Activated T-cell treated with anti-CD3 and anti-CD28 coated beads, Interleukin-2, amount 50 U/mL, for 4 hours (primary cell): ENCODE data around the gene OPN3. TPM values are rescaled to one million over a fixed set of nuclear protein-coding genes. Genes with fewer than 3 reads are reported as not detected.
A peak's percentile ranks its signal among the peaks of the same experiment; 100 is the strongest.
"Not testable (repeated sequence)": the region's sequence is repeated elsewhere in the genome, so short reads cannot be mapped to it uniquely, and the experiment has no call there.

Experiments used
- ATAC-seq, 2 donors: fragments of 200-7000 bp; cut with Tn5 transposase; one replicate each; pipeline ENCODE4 v1.10.0; 2021
- DNase-seq: peaks from one replicate; pipeline ENCODE4 v3.0.0-alpha.2; 2020
- H3K27me3 Mint-ChIP-seq: one replicate; pipeline ENCODE4 v1.8.0; 2021; ENCODE audit warnings: low read depth, mixed read lengths
- H3K36me3 Mint-ChIP-seq: one replicate; pipeline ENCODE4 v1.8.0; 2022; ENCODE audit warnings: mixed read lengths; ENCODE audit not compliant: insufficient read depth
- H3K4me1 Mint-ChIP-seq: one replicate; pipeline ENCODE4 v1.8.0; 2021; ENCODE audit warnings: low read depth, mixed read lengths
- H3K4me3 Mint-ChIP-seq: one replicate; pipeline ENCODE4 v1.8.0; 2021; ENCODE audit warnings: mild to moderate bottlenecking, moderate library complexity, mixed read lengths
- H3K9me3 Mint-ChIP-seq: one replicate; pipeline ENCODE4 v1.8.0; 2021; ENCODE audit warnings: mixed read lengths
- total RNA-seq, 3 donors: library from RNA; stranded (reverse); gene quantifications; one replicate each; pipeline ENCODE4 v1.2.1, GENCODE V29; 2021

The OPN3 gene, protein sequence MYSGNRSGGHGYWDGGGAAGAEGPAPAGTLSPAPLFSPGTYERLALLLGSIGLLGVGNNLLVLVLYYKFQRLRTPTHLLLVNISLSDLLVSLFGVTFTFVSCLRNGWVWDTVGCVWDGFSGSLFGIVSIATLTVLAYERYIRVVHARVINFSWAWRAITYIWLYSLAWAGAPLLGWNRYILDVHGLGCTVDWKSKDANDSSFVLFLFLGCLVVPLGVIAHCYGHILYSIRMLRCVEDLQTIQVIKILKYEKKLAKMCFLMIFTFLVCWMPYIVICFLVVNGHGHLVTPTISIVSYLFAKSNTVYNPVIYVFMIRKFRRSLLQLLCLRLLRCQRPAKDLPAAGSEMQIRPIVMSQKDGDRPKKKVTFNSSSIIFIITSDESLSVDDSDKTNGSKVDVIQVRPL
- 1 to 10 TPM; 6.2 to 8.5 (median 6.9) TPM for total RNA-seq

GRCh38 chr1:241640149-241640866 is at the start of gene OPN3, which contains the start of gene CHML:
Gene OPN3, minus strand, starts transcription at chr1:241640369. Its CDS starts 115 bp downstream, at chr1:241640254.
Gene CHML, minus strand, starts transcription at chr1:241640369. Its CDS starts 4,603 bp downstream, at chr1:241635766.
- Mint-ChIP-seq H3K36me3 (peaks cover 6% of the 10 kb centered on the region), H3K27me3 (no peaks in the 10 kb centered on the region), H3K9me3 (peaks cover 8% of the 10 kb centered on the region), H3K4me3 (peak within 1 kb of the TSS; percentile 90), H3K4me1 (peaks cover 36% of the 10 kb centered on the region)
- peak; percentile 90 for DNase-seq
- peak; percentile 97 to 98 for ATAC-seq

DNA sequence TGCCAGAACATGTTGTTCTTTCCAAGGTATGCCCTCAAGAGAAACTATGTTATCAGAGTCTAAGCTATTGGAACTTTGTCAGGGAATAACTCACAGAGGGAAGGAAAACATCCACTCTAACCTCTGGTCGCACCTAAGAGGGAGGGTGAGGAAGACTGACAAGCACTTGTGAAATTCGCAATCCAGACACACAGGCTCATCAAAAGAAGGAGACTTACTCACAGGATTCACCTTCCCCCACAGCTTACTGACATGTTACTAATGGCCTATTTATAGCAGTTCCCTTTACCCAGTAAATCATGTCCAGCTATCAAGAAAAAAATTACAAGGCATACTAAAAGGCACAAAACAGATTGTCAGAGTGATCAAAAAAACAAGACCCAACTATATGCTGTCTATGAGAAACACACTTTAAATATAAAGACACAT is 48.8 kb upstream of the OPN3 start:
- peaks cover 2% of the 10 kb centered on the region for H3K4me1 Mint-ChIP-seq
- DNase-seq (no peak), ATAC-seq (no peak)
- no peaks in the 10 kb centered on the region for H3K27me3 Mint-ChIP-seq
- H3K4me3 Mint-ChIP-seq = no peak overlapping the region
- H3K9me3 Mint-ChIP-seq = no peaks in the 10 kb centered on the region
- H3K36me3 Mint-ChIP-seq = no peaks in the 10 kb centered on the region

GRCh38 chr1:241684108-241684507 is 43.9 kb upstream of the OPN3 start:
- Mint-ChIP-seq H3K9me3 (no peaks in the 10 kb centered on the region), H3K4me3 (no peak overlapping the region), H3K27me3 (peaks cover 10% of the 10 kb centered on the region), H3K4me1 (peaks cover 2% of the 10 kb centered on the region), H3K36me3 (peaks cover 2% of the 10 kb centered on the region)
- no peak for ATAC-seq
- no peak for DNase-seq

GRCh38 chr1:241682921-241683320 is 42.8 kb upstream of the OPN3 start:
- H3K36me3 Mint-ChIP-seq = peaks cover 2% of the 10 kb centered on the region
- no peaks in the 10 kb centered on the region for H3K9me3 Mint-ChIP-seq
- peaks cover 3% of the 10 kb centered on the region for H3K4me1 Mint-ChIP-seq
- no peak for ATAC-seq
- H3K4me3 Mint-ChIP-seq = no peak overlapping the region
- peaks cover 10% of the 10 kb centered on the region for H3K27me3 Mint-ChIP-seq
- no peak for DNase-seq

GRCh38 chr1:241681861-241682448 is 41.8 kb upstream of the OPN3 start:
- not testable (repeated sequence) for ATAC-seq, H3K4me3 Mint-ChIP-seq, H3K9me3 Mint-ChIP-seq, DNase-seq, H3K36me3 Mint-ChIP-seq
- peaks cover 10% of the 10 kb centered on the region for H3K27me3 Mint-ChIP-seq
- H3K4me1 Mint-ChIP-seq = peaks cover 10% of the 10 kb centered on the region

DNA sequence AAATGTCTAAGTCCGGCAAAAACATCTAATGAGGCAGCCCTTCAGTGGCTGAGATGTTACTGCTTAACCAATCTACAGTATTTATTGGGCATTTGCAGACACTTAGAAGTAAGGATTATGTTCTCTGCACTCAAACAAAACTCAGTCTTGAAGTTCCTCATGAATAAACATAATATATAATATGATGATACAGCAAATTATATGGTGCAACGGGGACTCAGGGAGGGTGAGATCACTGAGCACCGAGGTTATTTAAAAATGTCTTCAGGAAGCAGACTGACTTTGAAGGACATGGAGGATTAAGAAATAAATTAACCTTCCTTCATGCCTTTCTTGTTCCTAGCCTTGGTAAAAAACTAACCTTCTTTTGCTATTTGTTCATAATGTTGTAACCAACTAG is 39.8 kb upstream of the OPN3 start:
- no peak for DNase-seq
- peaks cover 2% of the 10 kb centered on the region for H3K36me3 Mint-ChIP-seq
- ATAC-seq = no peak
- peaks cover 19% of the 10 kb centered on the region for H3K4me1 Mint-ChIP-seq
- no peaks in the 10 kb centered on the region for H3K9me3 Mint-ChIP-seq
- peaks cover 10% of the 10 kb centered on the region for H3K27me3 Mint-ChIP-seq
- no peak overlapping the region for H3K4me3 Mint-ChIP-seq

DNA sequence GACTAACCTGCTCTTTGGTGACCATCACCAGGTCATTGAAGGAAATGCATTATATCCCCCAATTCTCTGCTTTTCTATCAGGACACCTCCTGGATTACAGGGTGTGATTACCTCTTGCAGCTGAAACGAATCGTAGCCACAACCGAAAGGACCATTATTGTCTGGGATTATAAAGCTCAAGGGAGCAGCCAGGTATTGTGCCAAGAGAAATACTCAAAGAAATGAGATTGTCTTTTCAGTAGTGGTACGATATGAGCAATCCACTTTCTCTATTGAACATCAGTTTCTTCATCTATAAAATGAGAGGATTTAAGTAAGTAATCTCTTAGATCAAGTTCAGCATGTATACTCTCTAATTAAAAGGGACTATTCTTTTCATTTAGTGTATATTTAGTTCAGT is 39.2 kb upstream of the OPN3 start:
- Mint-ChIP-seq H3K9me3 (no peaks in the 10 kb centered on the region), H3K4me1 (peaks cover 19% of the 10 kb centered on the region), H3K4me3 (no peak overlapping the region), H3K27me3 (peaks cover 10% of the 10 kb centered on the region), H3K36me3 (peaks cover 2% of the 10 kb centered on the region)
- ATAC-seq = no peak
- no peak for DNase-seq

DNA sequence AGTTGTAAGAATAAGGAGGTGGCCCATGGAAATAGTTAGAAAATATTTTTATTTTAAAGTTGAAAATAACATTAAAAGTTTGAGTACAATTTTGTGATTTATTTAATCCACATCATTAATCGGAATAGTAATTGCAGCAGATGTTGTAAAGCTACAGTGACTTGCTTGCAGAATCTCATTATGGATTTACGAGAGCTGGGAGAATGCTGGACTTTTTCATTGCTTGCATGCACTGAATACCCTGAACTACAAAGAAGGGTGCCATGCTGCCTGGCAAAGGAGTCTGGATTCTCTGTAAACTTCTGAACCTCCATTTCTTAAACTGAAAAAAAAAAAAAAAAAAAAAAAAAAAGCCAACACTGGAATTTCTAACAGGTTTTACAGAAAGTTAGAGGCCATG is 38.4 kb upstream of the OPN3 start:
- DNase-seq (no peak), ATAC-seq (no peak)
- Mint-ChIP-seq H3K36me3 (peaks cover 2% of the 10 kb centered on the region), H3K27me3 (peaks cover 10% of the 10 kb centered on the region), H3K4me1 (peaks cover 19% of the 10 kb centered on the region), H3K9me3 (no peaks in the 10 kb centered on the region), H3K4me3 (no peak overlapping the region)

- Mint-ChIP-seq H3K36me3 (peaks cover 2% of the 10 kb centered on the region), H3K4me3 (peak overlapping the region; percentile 53)
- ATAC-seq = peak; percentile 97 to 98
These were observed 37.0 kb upstream of the OPN3 start for GRCh38 chr1:241677201-241677600.

DNA sequence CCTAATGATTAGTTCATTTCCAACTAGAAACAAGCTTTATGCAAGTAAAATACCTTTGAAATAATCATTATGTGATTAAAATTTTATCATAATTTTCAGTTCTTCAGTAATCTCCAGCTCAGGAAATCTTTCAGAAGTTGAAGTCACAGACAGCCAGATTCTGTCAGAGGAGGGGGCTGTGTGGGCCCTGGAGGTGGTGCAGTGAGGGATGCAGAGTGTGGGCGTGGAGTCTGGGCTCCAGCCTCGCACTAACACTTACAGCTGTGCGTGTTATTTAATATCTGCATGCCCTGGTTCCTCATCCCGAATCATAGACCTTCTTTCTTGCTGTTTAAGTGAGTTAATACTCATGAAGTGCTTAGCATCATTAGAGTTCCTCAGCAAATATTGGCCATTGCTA is 35.8 kb upstream of the OPN3 start:
- H3K36me3 Mint-ChIP-seq = peaks cover 2% of the 10 kb centered on the region
- H3K27me3 Mint-ChIP-seq = peaks cover 11% of the 10 kb centered on the region
- H3K9me3 Mint-ChIP-seq = no peaks in the 10 kb centered on the region
- no peak overlapping the region for H3K4me3 Mint-ChIP-seq
- DNase-seq (peak; percentile 7), ATAC-seq (no peak)
- H3K4me1 Mint-ChIP-seq = peaks cover 24% of the 10 kb centered on the region

More at GRCh38 chr1:241677201-241677600, 37.0 kb upstream of the OPN3 start:
- H3K9me3 Mint-ChIP-seq = no peaks in the 10 kb centered on the region
- H3K4me1 Mint-ChIP-seq = peaks cover 19% of the 10 kb centered on the region
- peaks cover 10% of the 10 kb centered on the region for H3K27me3 Mint-ChIP-seq
- peak; percentile 8 for DNase-seq

DNA sequence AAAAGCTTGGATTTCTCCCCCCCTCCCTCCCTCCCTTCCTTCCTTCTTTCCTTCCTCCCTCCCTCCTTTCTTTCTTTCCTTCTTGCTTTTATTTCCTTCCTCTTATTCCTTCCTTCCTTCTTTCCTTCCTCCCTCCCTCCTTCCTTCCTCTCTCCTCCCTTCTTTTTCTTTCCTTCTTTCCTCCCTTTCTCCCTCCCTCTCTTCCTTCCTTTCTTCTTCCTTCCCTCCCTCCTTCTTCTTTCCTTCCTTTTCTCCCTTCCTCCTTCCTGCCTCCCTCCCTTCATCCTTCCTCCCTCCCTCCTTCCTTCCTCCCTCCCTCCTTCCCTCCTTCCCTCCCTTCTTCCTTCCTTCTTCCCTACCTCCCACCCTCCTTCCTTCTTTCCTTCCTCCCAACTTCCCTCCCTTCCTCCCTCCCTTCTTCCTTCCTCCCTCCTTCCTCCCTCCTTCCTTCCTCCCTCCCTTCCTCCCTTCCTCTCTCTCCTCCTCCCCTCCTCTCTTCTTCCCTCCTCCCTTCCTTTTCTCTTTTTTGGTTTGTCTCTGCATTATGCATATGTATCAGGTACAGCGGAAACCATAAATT is 34.7 kb upstream of the OPN3 start:
- Mint-ChIP-seq H3K4me3 (no peak overlapping the region), H3K36me3 (peaks cover 2% of the 10 kb centered on the region), H3K27me3 (peaks cover 5% of the 10 kb centered on the region), H3K9me3 (no peaks in the 10 kb centered on the region), H3K4me1 (peaks cover 24% of the 10 kb centered on the region)
- no peak for ATAC-seq
- no peak for DNase-seq

DNA sequence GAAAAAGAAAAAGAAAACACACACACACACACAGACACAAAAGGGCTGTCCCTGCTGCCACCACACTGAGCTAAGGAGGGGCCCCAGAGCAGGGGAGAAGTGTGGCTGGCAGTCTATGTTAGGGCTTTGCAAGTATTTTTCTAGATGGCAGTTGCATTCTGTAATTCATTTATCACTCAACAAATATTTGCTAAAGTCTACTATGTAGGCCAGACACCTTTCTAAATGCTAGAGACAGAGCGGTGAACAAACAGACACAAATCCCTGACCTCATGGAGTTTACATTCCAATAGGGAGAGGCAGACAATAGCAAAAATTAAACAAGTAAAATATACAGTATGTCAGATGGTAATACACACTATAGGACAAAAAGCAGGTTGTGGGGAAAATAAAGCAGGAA is 32.1 kb upstream of the OPN3 start:
- DNase-seq (no peak), ATAC-seq (no peak)
- H3K4me1 Mint-ChIP-seq = peaks cover 18% of the 10 kb centered on the region
- H3K9me3 Mint-ChIP-seq = no peaks in the 10 kb centered on the region
- no peak overlapping the region for H3K4me3 Mint-ChIP-seq
- H3K27me3 Mint-ChIP-seq = peaks cover 5% of the 10 kb centered on the region
- no peaks in the 10 kb centered on the region for H3K36me3 Mint-ChIP-seq

GRCh38 chr1:241666419-241666818 is 26.2 kb upstream of the OPN3 start:
- no peak overlapping the region for H3K4me3 Mint-ChIP-seq
- H3K4me1 Mint-ChIP-seq = peaks cover 5% of the 10 kb centered on the region
- H3K9me3 Mint-ChIP-seq = no peaks in the 10 kb centered on the region
- H3K27me3 Mint-ChIP-seq = peaks cover under 1% of the 10 kb centered on the region
- ATAC-seq (no peak), DNase-seq (no peak)
- no peaks in the 10 kb centered on the region for H3K36me3 Mint-ChIP-seq

DNA sequence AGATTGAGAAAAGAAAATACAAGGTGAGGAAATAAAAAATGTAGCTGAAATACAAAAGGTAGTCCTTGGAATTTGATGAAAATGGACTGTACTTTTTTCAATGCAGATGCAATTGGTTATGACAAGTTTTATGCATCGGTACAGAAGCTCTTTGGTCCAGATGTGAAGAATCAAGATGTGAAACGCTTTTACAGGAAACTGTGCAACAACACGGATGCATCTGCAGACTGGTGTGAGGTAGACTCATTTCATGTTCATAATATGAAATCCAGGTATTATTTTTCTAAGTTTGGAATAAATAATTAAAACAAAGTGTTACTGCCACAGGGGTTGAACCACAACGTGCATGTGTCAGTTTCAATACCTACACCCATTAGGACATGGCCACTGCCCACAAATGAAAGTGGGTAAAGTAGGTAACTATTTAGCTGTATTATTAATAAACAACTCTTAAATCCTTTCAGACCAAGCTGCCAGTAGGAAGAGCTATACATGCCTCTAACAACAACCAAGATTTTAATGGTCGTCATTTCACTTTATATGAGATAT is 20.3 kb upstream of the OPN3 start:
- ATAC-seq (no peak), DNase-seq (no peak)
- Mint-ChIP-seq H3K9me3 (no peaks in the 10 kb centered on the region), H3K36me3 (no peaks in the 10 kb centered on the region), H3K27me3 (peaks cover 3% of the 10 kb centered on the region), H3K4me3 (no peak overlapping the region), H3K4me1 (no peaks in the 10 kb centered on the region)
